ENCODE measurements around the gene MBNL2.

The MBNL2 gene

DNA sequence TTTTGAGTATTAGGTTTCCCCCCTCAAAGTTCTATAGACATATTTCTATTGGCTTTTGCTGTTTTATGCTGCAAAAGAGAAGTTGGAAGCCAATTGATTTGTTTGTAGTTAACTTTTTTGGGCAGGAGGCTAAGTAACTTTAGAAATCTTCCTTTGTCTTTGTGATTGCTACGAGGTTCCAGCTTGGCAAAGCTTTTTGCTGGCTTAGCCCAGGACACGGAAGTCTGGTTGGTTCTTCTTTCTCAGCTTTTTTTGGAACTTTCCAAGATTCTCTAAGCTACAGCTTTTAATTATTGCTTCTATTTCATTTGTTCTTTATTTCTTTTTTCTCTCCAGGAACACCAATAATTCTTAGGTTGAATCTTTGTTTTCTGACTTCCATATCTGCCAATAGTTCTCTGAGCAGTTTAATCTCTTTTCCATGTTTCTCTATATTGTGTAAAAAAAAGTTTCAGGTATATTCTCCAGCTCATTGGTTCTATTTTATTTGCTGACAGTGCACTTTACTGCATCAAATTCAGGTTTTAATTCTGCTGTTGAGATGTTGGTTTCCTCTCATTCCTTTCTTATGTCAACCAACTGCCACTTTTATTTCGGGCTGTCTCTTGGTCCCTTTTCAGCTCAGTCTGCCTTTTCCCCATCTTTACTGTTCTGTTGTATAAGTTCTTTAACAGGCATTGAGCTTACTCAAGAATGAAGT lies 27.8 kb downstream of the MBNL2 start:
- Histone ChIP-seq H3K4me3 (ENCODE audit: low read length) (no peak overlapping the region), H3K27ac (ENCODE audit: low read depth, low read length) (peak overlapping the region; percentile 27), H3K9ac (ENCODE audit: low read length) (no peak overlapping the region), H3K4me1 (ENCODE audit: control insufficient read depth, insufficient read depth, low read length) (peaks cover 28% of the 10 kb centered on the region), H3K36me3 (ENCODE audit: control insufficient read depth, insufficient read depth, low read length) (no peaks in the 10 kb centered on the region), H3K27me3 (ENCODE audit: control insufficient read depth, insufficient read depth, low read length) (no peaks in the 10 kb centered on the region)

DNA sequence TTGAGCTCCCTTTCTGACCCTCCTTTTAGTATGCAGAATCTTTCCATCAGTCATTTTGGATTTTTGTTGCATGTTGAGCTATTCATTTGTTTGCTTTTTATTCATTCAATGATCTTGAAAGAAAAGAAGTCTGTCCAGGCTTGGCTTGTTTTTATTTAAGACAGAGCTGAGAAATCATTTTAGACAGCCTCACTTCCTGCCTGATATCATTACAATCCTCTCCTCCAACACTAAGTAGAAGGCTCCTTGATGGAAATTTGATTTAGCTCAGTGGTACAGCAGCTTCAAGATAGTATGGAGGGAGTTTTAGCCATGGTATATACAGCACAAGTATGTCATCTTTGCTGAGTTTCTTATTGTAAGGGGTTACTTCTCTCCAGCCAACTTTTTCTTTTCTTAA lies 28.4 kb downstream of the MBNL2 start:
- Histone ChIP-seq H3K27ac (ENCODE audit: low read depth, low read length) (peak overlapping the region; percentile 30), H3K36me3 (ENCODE audit: control insufficient read depth, insufficient read depth, low read length) (no peaks in the 10 kb centered on the region), H3K4me3 (ENCODE audit: low read length) (no peak overlapping the region), H3K4me1 (ENCODE audit: control insufficient read depth, insufficient read depth, low read length) (peaks cover 27% of the 10 kb centered on the region), H3K9ac (ENCODE audit: low read length) (no peak overlapping the region), H3K27me3 (ENCODE audit: control insufficient read depth, insufficient read depth, low read length) (no peaks in the 10 kb centered on the region)

DNA sequence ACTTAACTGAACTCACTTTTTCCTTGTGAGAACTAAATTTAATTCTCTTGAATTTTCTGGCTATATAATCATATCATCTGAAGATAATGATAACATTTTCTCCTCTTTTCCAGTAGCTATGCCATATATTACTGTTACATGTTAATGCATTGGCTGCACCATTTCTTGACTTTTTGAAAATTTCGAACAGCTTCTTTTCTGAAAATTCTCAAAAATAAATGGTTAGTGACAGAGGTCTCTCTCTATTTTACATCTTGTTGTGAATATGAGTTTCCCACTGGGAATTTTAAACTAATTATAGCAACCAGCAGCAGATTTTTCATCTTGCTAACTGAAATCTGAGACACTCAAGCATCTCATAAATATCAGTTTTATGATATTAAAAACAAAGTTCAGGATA lies 30.6 kb downstream of the MBNL2 start:
- no peak overlapping the region for H3K27ac ChIP-seq (ENCODE audit: low read depth, low read length)
- H3K4me3 ChIP-seq (ENCODE audit: low read length) = no peak overlapping the region
- no peaks in the 10 kb centered on the region for H3K27me3 ChIP-seq (ENCODE audit: control insufficient read depth, insufficient read depth, low read length)
- peaks cover 38% of the 10 kb centered on the region for H3K4me1 ChIP-seq (ENCODE audit: control insufficient read depth, insufficient read depth, low read length)
- no peaks in the 10 kb centered on the region for H3K36me3 ChIP-seq (ENCODE audit: control insufficient read depth, insufficient read depth, low read length)
- no peak overlapping the region for H3K9ac ChIP-seq (ENCODE audit: low read length)

DNA sequence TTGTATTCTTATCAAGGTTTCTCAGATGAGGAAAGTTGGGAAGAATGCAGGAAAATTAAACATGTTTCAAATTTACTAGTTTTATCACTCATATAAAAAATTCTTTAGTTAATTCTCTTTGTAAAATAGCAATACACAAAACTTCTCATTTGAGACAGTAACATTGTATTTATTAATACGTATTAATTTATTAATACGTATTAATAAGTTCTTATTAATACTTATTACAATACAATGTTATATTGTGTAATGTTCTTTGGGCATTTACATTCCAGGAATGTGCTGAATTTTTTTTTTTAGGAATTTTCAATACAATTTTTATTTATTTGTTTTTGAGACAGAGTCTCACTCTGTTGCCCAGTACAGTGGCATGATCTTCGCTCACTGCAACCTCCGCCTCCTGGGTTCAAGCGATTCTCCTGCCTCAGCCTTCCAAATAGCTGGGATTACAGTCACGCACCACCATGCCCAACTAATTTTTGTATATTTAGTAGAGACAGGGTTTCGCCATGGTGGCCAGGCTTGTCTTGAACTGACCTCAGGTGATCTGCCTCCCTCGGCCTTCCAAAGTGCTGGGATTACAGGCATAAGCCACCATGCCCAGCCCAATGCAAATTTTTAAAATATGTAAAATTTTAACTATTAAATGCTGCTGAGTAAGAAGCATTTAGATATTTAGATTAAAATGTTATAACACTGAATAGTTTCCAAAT lies 31.6 kb downstream of the MBNL2 start:
- Histone ChIP-seq H3K36me3 (ENCODE audit: control insufficient read depth, insufficient read depth, low read length) (no peaks in the 10 kb centered on the region), H3K4me1 (ENCODE audit: control insufficient read depth, insufficient read depth, low read length) (peaks cover 46% of the 10 kb centered on the region), H3K9ac (ENCODE audit: low read length) (no peak overlapping the region), H3K4me3 (ENCODE audit: low read length) (no peak overlapping the region), H3K27me3 (ENCODE audit: control insufficient read depth, insufficient read depth, low read length) (no peaks in the 10 kb centered on the region), H3K27ac (ENCODE audit: low read depth, low read length) (no peak overlapping the region)

DNA sequence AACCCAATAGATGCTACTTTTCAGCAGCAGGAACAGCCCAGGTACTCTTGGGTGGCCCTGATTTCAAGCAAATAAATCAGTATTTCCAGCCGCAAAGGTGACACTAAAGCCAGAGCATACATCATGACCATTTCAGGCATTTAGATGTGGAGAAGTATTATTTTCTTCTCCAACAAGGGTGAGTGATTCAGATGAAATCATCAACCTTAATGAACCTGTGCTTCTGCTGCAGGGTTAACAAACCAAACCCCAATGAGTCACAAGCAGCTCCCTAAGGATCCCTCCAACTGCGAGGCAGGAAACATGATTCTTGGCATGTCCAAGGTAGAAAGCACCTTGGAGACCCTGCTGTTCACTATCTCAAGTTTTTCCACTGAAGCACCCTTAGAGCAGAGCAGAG lies 32.7 kb downstream of the MBNL2 start:
- Histone ChIP-seq H3K36me3 (ENCODE audit: control insufficient read depth, insufficient read depth, low read length) (no peaks in the 10 kb centered on the region), H3K4me3 (ENCODE audit: low read length) (no peak overlapping the region), H3K9ac (ENCODE audit: low read length) (no peak overlapping the region), H3K27ac (ENCODE audit: low read depth, low read length) (no peak overlapping the region), H3K4me1 (ENCODE audit: control insufficient read depth, insufficient read depth, low read length) (peaks cover 43% of the 10 kb centered on the region), H3K27me3 (ENCODE audit: control insufficient read depth, insufficient read depth, low read length) (no peaks in the 10 kb centered on the region)

DNA sequence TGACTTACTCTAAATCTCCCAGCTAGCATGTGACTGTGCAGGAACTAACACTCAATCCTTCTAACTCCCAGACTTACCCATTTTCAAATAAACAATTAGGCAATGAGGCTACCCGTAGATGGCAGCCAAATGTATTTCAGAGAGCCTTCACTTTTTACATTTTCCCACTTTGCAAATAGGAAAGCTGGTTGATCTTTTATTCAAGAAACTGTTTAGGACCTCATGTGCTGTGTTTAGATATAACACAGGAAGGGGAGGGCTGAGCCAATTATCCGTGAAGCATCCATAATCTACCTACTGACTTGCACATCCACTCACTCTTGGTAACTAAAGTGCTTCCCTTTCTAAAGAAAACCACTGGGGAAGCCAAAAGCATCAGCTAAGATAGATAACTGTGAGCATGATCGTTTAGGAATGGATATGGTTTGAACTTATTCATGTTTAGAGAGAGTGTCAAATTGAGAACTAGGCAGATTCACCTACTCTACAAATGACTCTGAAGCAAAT lies 33.4 kb downstream of the MBNL2 start:
- Histone ChIP-seq H3K9ac (ENCODE audit: low read length) (no peak overlapping the region), H3K27me3 (ENCODE audit: control insufficient read depth, insufficient read depth, low read length) (no peaks in the 10 kb centered on the region), H3K27ac (ENCODE audit: low read depth, low read length) (peak overlapping the region; percentile 55), H3K4me3 (ENCODE audit: low read length) (no peak overlapping the region), H3K4me1 (ENCODE audit: control insufficient read depth, insufficient read depth, low read length) (peaks cover 48% of the 10 kb centered on the region), H3K36me3 (ENCODE audit: control insufficient read depth, insufficient read depth, low read length) (no peaks in the 10 kb centered on the region)

DNA sequence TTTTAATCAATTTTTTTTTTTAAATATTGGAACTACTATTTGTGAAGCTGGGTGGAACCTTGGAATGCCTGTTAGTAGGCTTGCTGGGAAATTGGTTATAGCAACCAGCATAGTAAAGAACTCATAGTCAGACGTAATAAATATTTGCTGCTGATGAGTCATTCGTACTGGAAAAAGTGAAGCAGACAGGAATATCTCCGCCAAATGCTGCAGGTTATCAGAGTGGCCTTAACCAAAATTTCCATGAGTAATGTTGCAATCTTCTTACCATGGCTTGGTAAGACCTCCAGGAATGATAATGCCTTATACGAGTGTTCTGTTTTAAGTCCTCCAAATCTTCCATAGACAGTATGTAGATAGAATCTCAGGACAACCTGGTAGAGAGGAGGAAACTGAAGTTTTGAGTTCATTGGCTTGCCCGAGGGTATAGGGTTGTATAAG lies 34.2 kb downstream of the MBNL2 start:
- H3K4me3 ChIP-seq (ENCODE audit: low read length) = no peak overlapping the region
- no peak overlapping the region for H3K9ac ChIP-seq (ENCODE audit: low read length)
- no peaks in the 10 kb centered on the region for H3K27me3 ChIP-seq (ENCODE audit: control insufficient read depth, insufficient read depth, low read length)
- H3K36me3 ChIP-seq (ENCODE audit: control insufficient read depth, insufficient read depth, low read length) = no peaks in the 10 kb centered on the region
- peaks cover 53% of the 10 kb centered on the region for H3K4me1 ChIP-seq (ENCODE audit: control insufficient read depth, insufficient read depth, low read length)
- H3K27ac ChIP-seq (ENCODE audit: low read depth, low read length) = peak overlapping the region; percentile 55

DNA sequence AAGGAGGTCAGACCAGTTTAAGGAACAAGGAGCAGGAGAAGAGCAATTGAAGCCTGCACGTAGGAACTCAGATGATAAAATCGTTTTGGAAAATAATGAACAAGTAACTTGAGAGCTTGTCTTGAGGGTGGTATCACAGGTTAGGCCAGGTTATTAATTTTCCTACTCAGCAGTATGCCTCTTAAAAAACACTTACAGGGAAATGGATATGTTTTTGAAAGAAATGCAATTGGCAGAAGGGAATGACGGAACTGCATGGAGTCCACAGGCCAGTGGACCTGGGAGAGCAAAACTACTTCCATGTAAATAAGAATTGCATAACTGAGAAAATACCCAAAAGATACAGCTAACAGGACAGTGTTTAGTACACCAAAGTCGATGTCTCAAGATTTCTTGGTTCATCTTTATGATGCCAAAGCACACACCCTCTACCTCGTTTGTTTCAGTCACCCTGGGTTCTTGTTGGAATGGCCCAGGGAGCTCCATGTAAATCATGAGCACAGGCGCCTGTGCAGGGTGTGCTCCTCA lies 35.2 kb downstream of the MBNL2 start:
- Histone ChIP-seq H3K27me3 (ENCODE audit: control insufficient read depth, insufficient read depth, low read length) (no peaks in the 10 kb centered on the region), H3K4me3 (ENCODE audit: low read length) (no peak overlapping the region), H3K36me3 (ENCODE audit: control insufficient read depth, insufficient read depth, low read length) (no peaks in the 10 kb centered on the region), H3K4me1 (ENCODE audit: control insufficient read depth, insufficient read depth, low read length) (peaks cover 57% of the 10 kb centered on the region), H3K27ac (ENCODE audit: low read depth, low read length) (peak overlapping the region; percentile 53), H3K9ac (ENCODE audit: low read length) (no peak overlapping the region)

DNA sequence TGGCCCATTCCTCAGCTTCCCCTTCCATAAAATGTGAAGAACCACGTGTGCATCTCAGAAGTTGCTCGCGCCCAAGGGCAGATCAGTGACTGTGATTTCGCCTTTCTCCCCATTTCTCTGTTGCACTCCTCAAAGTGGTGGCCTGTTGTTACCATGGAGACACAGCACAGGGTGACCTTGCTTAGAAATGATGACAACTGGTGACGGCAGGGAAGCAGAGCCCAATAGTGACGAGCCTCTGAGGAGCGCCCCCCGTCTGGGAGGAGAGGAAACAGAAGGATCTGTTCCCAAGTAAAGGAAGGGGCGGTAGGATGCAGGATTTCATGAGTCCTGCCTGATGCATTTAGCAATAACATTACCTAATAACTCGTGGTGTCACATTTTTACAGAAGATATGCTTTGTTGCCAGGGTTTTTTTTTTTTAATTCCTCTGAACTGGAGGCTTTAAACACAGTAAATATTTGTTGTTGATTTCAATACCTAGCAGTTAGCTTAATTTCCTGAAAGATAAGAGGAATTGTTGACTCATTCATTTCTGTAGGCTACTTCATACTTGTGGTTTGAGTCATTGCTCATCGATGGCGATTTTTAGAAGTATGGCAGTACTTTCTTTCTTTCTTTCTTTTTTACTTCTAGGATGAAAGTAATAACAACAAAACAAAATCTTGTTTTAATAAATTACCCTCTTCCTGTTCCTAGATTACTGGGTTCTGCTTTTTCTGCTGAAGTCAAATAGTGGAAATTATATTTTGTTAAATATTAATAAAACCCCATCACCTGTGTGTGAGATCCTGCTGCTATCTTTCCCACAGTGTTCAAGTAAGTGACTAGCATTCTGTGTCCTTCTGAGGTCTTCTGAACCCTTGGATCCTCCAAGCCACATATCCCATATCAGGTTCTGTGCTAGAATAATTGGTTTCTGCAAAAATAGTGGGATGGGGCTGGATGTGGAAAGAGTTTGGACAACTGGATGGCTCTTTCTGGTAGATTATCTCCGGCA lies 36.0 kb downstream of the MBNL2 start:
- Histone ChIP-seq H3K36me3 (ENCODE audit: control insufficient read depth, insufficient read depth, low read length) (no peaks in the 10 kb centered on the region), H3K27me3 (ENCODE audit: control insufficient read depth, insufficient read depth, low read length) (no peaks in the 10 kb centered on the region), H3K9ac (ENCODE audit: low read length) (no peak overlapping the region), H3K4me3 (ENCODE audit: low read length) (no peak overlapping the region), H3K27ac (ENCODE audit: low read depth, low read length) (peak overlapping the region; percentile 53), H3K4me1 (ENCODE audit: control insufficient read depth, insufficient read depth, low read length) (peaks cover 56% of the 10 kb centered on the region)

DNA sequence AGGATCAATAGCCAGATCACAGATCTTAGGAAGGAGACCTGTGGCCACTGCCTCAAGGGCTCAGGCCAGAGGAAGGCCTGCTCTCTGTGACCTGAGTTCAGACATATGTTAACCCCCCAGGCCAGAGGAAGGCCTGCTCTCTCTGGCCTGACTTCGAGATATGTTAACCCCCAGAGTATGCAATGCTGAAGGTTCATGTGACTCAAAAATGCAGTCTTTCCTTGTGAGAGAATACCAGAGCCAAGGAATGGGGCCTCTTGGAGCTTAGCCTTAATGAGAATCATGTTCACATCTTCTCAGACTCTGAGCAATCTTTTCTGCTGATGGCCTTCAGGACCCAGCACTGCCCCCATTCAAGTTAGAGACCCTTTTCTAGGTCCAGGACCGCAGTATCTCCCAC lies 36.7 kb downstream of the MBNL2 start:
- H3K27me3 ChIP-seq (ENCODE audit: control insufficient read depth, insufficient read depth, low read length) = no peaks in the 10 kb centered on the region
- H3K9ac ChIP-seq (ENCODE audit: low read length) = no peak overlapping the region
- H3K36me3 ChIP-seq (ENCODE audit: control insufficient read depth, insufficient read depth, low read length) = no peaks in the 10 kb centered on the region
- peaks cover 56% of the 10 kb centered on the region for H3K4me1 ChIP-seq (ENCODE audit: control insufficient read depth, insufficient read depth, low read length)
- H3K27ac ChIP-seq (ENCODE audit: low read depth, low read length) = no peak overlapping the region
- no peak overlapping the region for H3K4me3 ChIP-seq (ENCODE audit: low read length)

DNA sequence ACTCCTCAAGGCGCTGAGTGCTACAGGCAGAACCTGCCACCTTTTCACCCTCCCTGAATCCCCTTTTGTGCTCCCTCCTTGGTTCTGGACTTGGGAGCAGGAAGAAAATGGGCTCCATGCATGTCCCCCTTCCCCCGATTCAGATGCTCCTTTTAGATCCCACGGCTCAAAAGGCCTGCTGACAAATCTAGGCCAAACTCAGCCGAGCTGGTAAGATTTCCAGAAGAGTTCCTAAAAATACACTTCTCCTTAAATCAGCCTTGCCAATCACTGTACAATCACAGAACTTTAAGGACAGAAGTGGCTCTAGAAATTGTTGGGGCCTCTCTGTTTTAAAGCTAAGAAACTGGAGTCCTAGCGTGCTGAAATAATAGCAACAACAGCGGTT lies 37.3 kb downstream of the MBNL2 start:
- no peak overlapping the region for H3K9ac ChIP-seq (ENCODE audit: low read length)
- H3K27ac ChIP-seq (ENCODE audit: low read depth, low read length) = peak overlapping the region; percentile 38
- no peak overlapping the region for H3K4me3 ChIP-seq (ENCODE audit: low read length)
- H3K4me1 ChIP-seq (ENCODE audit: control insufficient read depth, insufficient read depth, low read length) = peaks cover 56% of the 10 kb centered on the region
- H3K36me3 ChIP-seq (ENCODE audit: control insufficient read depth, insufficient read depth, low read length) = no peaks in the 10 kb centered on the region
- H3K27me3 ChIP-seq (ENCODE audit: control insufficient read depth, insufficient read depth, low read length) = no peaks in the 10 kb centered on the region

Data from rectal smooth muscle tissue (tissue), 1 donor.